ENCODE results near the gene HSPG2. TPM values are rescaled to one million over a fixed set of nuclear protein-coding genes. Genes with fewer than 3 reads are reported as not detected.

HSPG2 gene
- total RNA-seq, 1 experiment from 2014 or later = 35.1 TPM

GRCh38 chr1:21912038-21912758 is 24.9 kb downstream of the HSPG2 start:
- H3K36me3 ChIP-seq (ENCODE audit: low read depth, low read length) = no peaks in the 10 kb centered on the region

GRCh38 chr1:21911205-21912001 is 25.7 kb downstream of the HSPG2 start:
- Histone ChIP-seq H3K79me2 (ENCODE audit: low read length) (no peaks in the 10 kb centered on the region), H3K4me2 (ENCODE audit: low read length) (no peak overlapping the region), H3K27me3 (ENCODE audit: low read length) (no peaks in the 10 kb centered on the region), H4K20me1 (ENCODE audit: low read length) (no peaks in the 10 kb centered on the region), H3K4me3 (ENCODE audit: low read length) (no peak overlapping the region), H2AFZ (ENCODE audit: low read length) (no peak overlapping the region), H3K9me3 (ENCODE audit: low read length) (no peaks in the 10 kb centered on the region), H3K4me1 (ENCODE audit: insufficient read depth, low read length) (no peaks in the 10 kb centered on the region), H3K9ac (ENCODE audit: low read length) (no peak overlapping the region), H3F3A (ENCODE audit: low read length, unreplicated experiment) (no peaks in the 10 kb centered on the region), H3K27ac (ENCODE audit: low read length) (no peak overlapping the region), H3K9me2 (replicated peaks; ENCODE audit: low read length) (no peaks in the 10 kb centered on the region), H3K36me3 (ENCODE audit: low read depth, low read length) (no peaks in the 10 kb centered on the region)
- intact Hi-C loops (cut with micrococcal nuclease) = no loop called here
- BruUV-seq (replicated peaks) = no TSS peak
- TF ChIP-seq EZH2phosphoT487 (IDR thresholded peaks at IDR 0.05; ENCODE audit: borderline replicate concordance, low read length) (no peak), EZH2 (IDR thresholded peaks at IDR 0.05; ENCODE audit: low read length, unreplicated experiment) (no peak), CTCF (conservative IDR thresholded peaks at IDR 0.05; ENCODE audit: low read depth, low read length) (no peak)
- ChIA-PET POLR2A (ENCODE audit: unreplicated experiment) (no interaction called here), CTCF (no interaction called here)
- DNase-seq = no peak
- ATAC-seq = no peak

More at GRCh38 chr1:21912038-21912758, 24.9 kb downstream of the HSPG2 start:
- intact Hi-C loops (cut with micrococcal nuclease) = no loop called here
- H3K9me2 ChIP-seq (replicated peaks; ENCODE audit: low read length) = no peaks in the 10 kb centered on the region
- CTCF ChIA-PET = no interaction called here
- H3K79me2 ChIP-seq (ENCODE audit: low read length) = no peaks in the 10 kb centered on the region
- ATAC-seq = no peak
- H3K4me2 ChIP-seq (ENCODE audit: low read length) = no peak overlapping the region
- no peaks in the 10 kb centered on the region for H4K20me1 ChIP-seq (ENCODE audit: low read length)
- H3K9ac ChIP-seq (ENCODE audit: low read length) = no peak overlapping the region
- no TSS peak for BruUV-seq (replicated peaks)
- POLR2A ChIA-PET (ENCODE audit: unreplicated experiment) = no interaction called here
- DNase-seq = no peak
- no peak overlapping the region for H3K27ac ChIP-seq (ENCODE audit: low read length)
- H3F3A ChIP-seq (ENCODE audit: low read length, unreplicated experiment) = no peaks in the 10 kb centered on the region
- no peak for TF ChIP-seq CTCF (conservative IDR thresholded peaks at IDR 0.05; ENCODE audit: low read depth, low read length)
- TF ChIP-seq EZH2phosphoT487 (IDR thresholded peaks at IDR 0.05; ENCODE audit: borderline replicate concordance, low read length) = no peak
- TF ChIP-seq EZH2 (IDR thresholded peaks at IDR 0.05; ENCODE audit: low read length, unreplicated experiment) = no peak
- H3K4me1 ChIP-seq (ENCODE audit: insufficient read depth, low read length) = no peaks in the 10 kb centered on the region
- H2AFZ ChIP-seq (ENCODE audit: low read length) = no peak overlapping the region
- H3K4me3 ChIP-seq (ENCODE audit: low read length) = no peak overlapping the region
- no peaks in the 10 kb centered on the region for H3K9me3 ChIP-seq (ENCODE audit: low read length)
- no peaks in the 10 kb centered on the region for H3K27me3 ChIP-seq (ENCODE audit: low read length)

All from PC-3 (cell line).